NOMO-1 (cell line): ENCODE data around the gene PRLR.

Source experiments
- DNase-seq, 2 experiments: peaks; one replicate each; lab custom pipeline; 2025; ENCODE audit not compliant: unreplicated experiment in 2 of 2; lab: John Stamatoyannopoulos, UW

The PRLR gene

GRCh38 chr5:35236770-35237169 is 6.5 kb upstream of the PRLR start:
- no peak for DNase-seq

DNA sequence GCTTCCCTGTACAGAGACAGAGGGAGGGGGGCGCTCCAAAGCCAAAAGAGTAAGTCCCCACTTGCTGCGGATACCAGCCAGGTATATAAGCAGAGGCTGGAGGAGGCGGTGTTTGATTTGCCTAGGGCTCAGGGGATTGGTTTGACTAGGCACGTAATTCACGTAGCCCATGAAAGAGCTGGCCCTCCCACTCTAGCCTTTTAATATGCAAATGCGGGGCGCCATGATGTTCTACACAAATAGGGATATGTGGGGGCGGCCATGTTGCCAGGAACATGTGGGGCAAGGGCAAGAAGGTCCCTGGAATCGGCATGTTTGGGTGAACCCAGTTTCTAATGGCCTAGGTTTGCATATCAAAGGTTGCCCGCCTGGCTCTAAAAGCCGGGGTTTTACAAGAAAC is 3.3 kb upstream of the PRLR start:
- no peak for DNase-seq

DNA sequence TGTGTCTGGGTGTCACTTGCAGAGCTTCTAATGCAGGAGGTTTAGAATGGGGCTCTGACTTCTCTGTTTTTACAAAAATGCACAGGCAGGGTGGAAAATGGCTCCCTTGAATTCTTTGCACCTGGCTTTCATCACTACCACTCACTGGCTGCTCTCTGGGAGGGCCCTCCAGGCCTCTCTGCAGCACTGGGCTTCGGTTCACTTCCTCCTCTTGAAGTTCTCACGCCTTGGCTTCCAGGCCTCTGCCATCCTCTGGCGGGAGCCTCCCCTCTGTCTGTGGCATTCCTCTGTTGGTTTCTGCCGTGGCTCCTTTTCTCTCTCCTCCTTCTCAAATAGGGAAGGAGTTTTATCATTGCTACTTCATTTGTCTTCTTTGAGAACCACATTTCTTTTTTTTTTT is 2.8 kb upstream of the PRLR start:
- no peak for DNase-seq

- DNase-seq, result no peak
Observed at GRCh38 chr5:35232124-35232523, 1.8 kb upstream of the PRLR start.

DNA sequence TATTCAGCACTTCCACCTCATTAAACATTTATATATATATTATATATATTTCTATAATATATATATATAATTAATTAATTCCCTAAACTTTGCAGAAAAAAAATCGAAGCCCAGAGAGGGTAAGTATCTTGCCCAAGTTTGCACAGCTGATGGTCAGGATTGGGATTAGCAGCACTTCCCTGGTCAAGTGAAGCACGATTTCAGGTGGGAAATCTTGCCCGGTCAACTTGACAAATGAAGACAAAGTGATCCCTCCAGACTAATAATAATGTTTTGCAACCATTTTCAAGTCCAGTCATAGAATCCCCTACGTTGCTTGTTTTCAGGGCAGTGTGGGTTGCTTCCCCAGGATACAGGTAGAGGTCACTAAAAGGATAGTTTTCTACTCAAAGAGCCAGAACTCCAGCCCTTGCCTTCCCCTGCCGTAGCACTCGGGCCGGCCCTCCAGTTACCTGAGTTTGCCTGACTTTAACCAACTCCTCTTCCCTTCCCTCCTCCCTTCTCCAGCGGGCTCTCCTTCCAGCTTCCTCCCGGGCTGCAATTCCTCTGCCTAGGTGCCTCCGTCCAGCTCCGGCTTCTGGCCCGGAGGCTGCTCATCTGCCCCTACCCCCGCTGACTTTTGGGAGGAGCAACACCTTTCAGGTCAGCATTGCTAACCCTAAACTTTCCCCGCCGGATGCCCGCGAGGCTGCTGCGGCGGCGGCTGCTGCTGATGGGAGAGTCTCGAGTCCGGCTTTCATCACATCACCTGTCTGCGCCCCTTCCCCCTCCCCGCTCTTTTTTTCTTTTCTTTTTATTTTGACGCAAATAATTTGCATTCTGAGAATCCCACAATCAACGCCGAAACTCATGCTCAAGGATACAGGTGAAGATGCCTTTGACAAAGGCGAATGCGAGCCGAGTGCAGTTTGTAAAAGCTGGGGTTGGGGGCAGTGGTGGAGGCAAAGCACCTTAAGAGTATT is 930 bp downstream of the PRLR start:
- DNase-seq, result peak; percentile 73 to 80

GRCh38 chr5:35228310-35228709 is 2.0 kb downstream of the PRLR start:
- DNase-seq, result no peak

DNA sequence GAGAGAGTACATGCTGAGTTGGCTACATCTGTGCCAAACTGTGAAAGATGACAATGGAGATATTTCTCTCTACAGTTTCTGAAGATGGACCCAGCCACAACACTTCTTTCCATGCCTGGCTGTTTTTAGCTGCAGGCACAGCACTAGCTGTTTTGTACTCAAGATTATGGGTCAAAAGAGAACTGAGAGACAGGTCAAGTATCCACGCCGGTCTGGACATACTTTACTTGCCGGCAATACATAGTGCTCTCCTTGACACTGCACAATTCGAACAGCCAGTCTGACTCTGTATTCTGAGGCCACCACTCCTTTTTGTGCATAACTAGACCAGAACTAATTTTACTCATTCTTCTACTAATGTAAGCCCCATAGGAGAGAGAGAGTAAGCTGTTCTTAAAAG is 2.6 kb downstream of the PRLR start:
- no peak for DNase-seq

GRCh38 chr5:35223787-35224395 is 6.4 kb downstream of the PRLR start:
- DNase-seq, result no peak

GRCh38 chr5:35220967-35221366 is 9.3 kb downstream of the PRLR start:
- DNase-seq, result no peak

DNA sequence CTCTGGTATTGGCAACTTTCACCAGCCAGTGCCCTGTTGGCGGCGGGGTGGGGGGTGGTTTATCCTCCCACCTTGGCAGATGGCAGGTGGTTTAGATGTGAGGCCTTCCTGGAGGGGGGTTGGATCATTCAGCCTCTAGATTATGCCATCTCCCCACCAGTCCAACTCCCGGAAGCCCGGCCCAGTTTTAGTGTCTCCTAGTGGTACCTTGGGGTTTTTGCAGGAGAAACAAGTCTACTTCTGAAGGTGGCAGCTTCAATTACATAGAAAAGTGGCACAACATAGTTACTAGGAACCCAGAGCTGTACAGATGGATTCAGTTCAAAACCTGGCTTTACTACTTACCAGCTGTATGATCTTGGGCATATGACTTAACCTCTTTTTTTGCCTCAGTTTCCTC is 11.3 kb downstream of the PRLR start:
- no peak for DNase-seq

DNA sequence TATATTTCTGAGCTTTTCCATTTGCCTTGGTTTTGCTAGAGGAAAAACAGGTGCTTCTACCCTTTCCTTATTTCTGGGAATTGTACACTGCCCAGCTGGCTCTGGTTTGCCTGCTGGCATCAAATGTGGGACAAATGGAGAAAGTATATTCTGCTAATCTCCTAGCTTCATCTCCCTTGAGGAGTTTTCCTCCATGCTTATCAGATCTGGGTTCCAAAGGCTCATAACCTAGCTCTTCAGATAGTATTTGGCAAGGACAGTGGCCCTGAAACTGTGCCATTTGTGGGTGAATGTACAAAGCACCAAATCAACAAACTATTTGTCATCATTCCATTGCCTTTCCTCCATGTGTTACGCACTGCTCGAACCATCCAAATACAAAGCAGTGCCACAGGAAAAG is 16.2 kb downstream of the PRLR start:
- DNase-seq, result no peak

DNA sequence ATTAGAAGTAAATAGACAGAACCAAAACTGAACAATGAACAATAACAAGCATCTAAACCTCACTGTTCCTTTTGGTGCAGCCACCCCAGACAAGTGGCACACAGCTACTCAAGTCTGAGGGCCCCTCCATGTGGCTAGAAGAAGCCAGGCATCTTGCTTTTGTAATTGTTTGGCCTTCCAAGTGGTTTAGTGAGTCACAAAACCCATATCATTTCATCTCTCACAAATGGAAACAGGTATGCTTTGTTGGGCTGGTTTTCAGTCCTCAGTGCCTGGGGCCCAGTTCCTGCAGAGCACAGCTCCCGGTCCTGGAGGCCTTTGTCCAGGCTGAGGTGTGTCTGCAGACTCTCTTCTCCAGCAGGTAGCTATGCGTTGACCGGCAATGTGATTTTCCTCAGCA is 16.7 kb downstream of the PRLR start:
- no peak for DNase-seq

DNA sequence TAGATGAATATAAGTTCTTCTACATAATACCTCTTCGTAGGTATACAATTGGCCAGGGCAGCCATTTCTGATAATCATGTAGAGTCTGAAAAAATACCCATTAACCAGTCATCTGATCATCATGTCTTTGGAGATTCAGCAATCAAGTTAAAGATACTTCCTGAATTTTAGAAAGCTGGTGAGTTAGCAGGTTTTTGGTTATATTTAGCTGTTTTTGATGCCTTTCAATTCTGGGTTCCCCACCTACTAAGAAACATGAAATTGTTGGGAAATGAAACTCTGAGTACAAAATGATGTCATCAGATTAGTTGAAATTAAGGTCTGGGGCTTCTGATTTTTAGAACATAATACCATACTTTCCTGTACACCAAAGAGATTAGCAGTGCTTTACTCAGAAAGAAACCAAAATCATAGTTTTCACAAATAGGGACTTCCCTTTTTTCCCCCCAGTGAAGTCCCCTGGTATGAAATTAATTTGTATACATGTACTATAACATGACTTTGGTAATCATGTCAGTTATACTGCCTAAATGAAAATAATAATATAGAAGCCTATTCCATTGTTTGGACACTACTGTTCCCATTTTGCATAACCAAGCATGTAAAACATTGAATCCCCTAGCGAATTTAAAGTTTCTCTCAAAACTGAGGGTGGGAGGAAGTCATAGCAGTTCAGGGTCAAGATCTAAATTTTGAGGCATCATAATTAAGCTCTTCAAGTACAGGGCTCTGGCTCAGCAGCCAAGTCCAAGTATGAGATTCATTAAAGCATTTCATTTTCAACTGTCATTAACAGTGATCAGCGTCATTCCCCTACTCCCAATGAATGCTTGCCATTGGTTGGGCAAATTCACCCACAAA is 17.9 kb downstream of the PRLR start:
- peak; percentile 49 to 89 for DNase-seq

- DNase-seq, result no peak
Observed at GRCh38 chr5:35209862-35210261, 20.4 kb downstream of the PRLR start.

- no peak for DNase-seq
Observed at GRCh38 chr5:35205606-35206005, 24.7 kb downstream of the PRLR start.

DNA sequence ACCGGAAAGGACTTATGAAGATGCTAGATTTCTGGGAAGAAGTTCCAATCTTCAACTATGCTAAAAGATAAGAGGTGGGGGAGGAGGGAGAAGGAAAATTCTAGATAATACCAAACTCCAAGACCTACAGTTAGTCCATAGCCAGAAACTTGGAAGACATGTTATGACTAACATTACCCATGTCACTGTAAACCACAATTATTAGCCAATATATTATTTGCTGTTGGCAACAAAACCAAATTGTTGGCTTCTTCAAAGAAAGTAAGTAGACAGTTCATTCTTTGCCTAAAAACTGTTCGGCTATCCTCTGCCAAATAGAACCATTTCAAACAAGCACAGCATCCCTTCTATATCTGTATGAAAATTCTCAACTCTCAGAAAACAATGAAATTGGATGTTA is 25.1 kb downstream of the PRLR start:
- DNase-seq, result no peak

DNA sequence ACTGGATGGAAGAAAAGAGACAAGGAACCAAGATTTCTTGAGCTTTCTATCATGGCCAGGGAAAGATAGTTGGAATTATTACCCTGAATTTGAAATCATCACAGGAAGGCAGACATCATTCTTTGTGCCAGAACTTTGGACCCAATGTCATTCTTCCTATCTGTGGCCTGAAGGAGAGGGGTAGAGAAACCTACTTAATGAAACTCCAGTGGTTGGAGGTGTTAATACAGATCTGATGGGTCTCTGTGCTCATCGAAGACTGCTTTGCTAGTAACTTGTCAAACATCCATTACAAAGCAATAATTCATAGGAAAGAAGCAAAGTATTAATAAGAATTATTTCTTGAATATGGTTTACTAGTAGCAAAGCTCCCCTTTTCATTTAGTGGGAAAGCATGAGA is 26.9 kb downstream of the PRLR start:
- no peak for DNase-seq

- no peak for DNase-seq
Observed at GRCh38 chr5:35202319-35203111, 27.8 kb downstream of the PRLR start.

DNA sequence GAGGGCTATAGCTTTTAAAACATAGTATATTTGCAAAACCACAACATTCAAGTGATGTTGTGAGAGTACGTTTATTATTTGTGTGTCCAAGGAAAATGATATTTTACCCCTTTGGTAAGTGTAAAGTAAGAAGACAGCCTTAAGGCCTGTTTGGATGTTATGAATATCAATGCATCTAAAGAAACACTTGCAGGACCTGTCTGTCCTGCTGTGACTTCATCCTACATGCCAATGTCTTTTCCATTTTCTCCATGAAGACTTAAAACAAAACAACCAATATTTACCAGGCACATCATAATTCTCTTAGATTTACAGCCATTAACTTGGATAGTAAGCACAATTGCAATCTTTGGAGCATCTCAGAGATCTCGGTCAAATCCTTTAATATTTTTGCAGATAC is 29.0 kb downstream of the PRLR start:
- no peak for DNase-seq

- no peak for DNase-seq
Observed at GRCh38 chr5:35199886-35200285, 30.4 kb downstream of the PRLR start.

GRCh38 chr5:35198686-35199085 is 31.6 kb downstream of the PRLR start:
- no peak for DNase-seq
